HG03060 (cell line): ENCODE results near the gene WDR91.
A peak's percentile ranks its signal among the peaks of the same experiment; 100 is the strongest.
"Not testable (repeated sequence)": the region's sequence is repeated elsewhere in the genome, so short reads cannot be mapped to it uniquely, and the experiment has no call there.

ENCODE experiments used
- ATAC-seq: cut with Tn5 transposase; IDR thresholded peaks from one replicate; pipeline ENCODE4 v1.9.1; 2021; ENCODE audit warnings: low read depth, moderate number of reproducible peaks; ENCODE audit not compliant: unreplicated experiment

Gene WDR91

DNA sequence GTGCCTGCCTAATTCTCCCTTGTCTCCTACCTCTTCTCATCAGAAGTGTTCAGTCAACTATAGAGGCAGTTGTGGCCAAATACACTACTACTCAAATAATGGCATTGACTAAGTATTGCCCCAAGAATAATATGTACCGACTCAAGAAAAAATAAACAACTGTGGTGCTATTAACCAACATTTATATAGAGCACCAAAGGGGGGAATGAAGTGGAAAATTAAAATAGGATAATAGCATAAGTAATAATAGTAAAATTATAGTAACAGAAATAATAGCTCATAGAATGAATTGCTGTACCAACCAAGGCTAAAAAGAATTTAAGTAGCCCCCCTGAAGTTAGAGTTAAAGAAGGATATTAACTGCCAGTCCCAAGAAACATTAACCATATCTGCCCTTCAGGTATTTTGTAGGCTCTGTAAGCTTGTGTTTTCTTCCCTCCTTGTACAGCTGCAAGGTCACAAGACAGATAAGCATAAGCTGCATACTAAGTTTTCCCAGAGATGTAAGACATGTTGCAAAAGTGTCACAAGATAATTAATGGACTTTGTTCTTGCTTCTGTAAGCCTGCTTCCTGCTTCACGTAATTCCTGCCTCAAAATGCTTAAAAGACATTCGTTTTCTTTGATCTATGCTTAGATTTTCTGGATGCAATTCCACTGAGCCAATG is 29.9 kb downstream of the WDR91 start:
- ATAC-seq: no peak

- ATAC-seq: no peak
Measured at GRCh38 chr7:135180122-135180521, 31.2 kb downstream of the WDR91 start.

DNA sequence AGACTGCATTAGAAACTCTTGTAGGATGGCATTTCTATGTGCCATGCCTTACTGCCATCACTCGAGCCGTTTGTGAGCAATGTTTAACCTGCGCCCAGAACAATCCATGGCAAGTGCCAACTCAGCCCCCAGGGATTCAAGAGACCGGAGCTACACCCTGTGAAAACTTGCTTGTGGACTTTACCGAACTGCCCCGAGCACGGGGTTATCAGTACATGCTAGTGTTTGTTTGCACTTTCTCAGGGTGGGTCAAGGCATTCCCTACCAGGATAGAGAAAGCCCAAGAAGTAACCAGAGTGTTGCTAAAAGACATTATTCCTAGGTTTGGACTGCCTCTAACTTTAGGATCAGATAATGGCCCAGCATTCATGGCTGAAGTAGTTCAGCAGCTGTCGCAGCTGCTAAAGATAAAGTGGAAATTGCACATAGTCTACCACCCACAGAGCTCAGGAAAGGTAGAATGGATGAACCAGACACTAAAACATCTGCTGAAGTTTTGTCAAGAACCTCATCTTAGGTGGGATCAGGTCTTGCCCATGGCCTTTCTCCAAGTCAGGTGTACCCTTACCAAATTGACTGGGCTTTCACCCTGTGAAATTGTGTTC is 31.9 kb downstream of the WDR91 start:
- no peak for ATAC-seq

GRCh38 chr7:135178364-135178763 is 33.0 kb downstream of the WDR91 start:
- ATAC-seq: no peak

DNA sequence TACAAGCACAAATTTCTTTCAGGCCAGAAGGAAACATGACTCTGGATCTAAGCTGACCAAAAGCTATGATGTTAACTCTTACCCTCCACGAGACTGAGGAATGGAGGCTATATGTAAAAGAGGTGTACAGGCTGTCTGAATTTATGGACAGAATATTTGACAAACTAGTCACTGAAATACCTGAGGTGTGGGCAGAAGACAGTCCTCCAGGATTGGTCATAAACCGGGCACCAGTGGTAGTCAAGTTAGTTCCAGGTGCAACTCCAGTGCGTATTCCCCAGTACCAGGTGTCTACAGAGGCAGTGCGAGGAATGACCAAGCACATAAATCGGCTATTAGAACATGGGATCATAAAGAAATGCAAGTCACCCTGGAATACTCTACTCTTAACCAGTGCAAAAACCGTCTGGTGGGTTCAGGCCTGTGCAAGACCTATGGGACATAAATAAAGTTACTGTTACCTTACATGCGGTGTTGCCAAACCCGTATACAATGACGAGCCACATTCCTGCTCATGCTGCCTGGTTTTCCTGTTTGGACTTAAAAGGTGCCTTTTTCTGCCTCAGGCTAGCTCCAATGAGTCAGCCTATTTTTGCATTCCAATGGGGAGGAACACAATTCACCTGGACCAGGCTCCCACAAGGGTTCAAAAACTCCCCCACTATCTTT is 34.2 kb downstream of the WDR91 start:
- ATAC-seq: no peak

- no peak for ATAC-seq
Measured at GRCh38 chr7:135175931-135176330, 35.4 kb downstream of the WDR91 start.

DNA sequence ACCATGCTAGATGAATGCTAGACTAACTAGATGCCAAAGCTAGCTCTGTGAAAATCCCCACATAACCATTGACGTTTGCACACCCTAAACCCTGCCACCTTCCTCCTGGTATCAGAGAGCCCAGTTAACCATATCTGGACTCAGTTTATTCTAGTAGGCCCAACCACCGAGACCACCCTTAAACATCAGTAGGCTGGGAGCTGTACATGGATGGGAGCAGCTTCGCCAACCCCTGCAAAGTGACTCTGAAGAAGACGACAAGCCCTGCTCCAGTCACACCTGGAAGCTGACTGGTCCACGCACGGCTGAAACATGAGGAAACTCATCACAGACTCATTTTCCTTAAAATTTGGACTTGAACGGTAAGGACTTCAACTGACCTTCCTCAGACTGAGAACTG is 36.4 kb downstream of the WDR91 start:
- no peak for ATAC-seq

DNA sequence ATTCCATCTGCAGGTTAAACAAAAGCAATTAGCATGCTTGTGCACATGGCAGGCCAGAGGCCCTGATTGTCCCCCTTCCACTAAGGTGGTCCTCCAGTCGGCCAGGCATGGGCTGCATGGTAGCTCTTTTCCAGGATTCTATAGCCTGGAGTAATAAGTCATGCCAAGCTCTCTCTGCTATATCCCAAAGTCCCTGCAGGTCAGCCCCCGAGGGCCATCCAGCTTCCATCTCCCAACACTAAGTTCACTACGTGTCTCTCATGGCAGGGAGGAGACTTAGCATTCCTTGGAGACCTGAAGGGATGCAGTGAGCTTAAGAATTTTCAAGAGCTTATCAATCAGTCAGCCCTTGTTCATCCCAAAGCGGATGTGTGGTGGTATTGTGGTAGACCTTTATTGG is 37.4 kb downstream of the WDR91 start:
- not testable (repeated sequence) for ATAC-seq

- not testable (repeated sequence) for ATAC-seq
Measured at GRCh38 chr7:135171581-135172291, 39.6 kb downstream of the WDR91 start.

DNA sequence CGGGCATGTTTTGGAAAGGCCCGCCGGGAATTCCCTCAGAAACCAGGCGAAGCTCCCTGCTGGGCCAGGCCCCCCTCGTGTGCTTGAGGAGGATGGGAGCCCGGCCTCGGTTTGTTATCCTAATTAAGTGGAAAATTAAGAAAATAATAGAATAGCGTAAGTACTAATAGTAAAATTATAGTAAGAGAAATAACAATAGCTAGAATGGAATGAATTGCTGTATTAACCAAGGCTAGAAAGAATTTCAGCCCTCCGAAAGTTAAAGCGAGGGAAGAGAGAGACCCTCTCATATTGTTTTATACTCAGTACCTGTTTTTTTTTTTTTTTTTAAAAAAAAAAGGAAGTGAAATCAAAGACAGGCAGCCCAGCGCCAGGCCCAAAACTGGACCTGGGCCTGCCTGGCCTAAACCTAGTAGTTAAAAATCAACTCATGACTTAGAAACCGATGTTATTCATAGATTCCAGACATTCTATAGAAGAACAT is 40.3 kb downstream of the WDR91 start:
- peak; percentile 18 for ATAC-seq

DNA sequence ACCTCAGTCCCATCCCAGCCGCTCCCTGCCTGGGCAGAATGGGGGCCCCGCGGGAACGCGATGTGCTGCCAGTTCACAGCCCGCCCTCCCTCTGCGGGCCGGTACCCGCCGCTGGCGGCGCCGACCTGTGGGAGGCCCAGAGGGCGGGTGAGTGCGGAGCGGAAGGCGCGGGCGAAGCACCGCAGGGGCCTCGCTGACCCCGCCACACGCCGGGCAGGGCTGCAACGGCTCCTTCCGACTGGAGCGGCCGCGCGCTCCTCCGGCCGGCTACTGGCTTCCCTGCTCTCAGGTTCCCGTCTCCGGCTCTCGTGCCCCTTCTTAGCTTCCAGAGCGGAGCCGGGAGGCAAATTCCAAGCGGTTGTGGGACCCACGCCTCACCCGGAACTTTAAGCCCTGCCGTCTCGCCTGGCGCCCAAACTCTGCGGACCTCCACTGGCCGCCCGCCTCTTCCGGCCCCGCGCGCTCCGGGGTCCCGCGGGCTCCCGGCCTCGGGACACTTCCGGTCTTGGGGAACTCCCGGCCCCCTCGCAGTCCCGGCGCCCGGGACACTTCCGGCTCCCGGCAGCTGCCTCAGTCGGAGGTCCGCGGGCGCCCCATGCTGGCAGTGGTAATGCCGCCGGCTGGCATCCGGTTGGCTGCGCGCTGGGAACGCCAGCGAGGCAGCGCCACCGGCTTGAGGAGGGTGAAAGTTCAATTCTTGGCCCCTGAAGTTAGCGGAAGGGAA is 40.9 kb downstream of the WDR91 start, which contains the start of gene CYREN:
Gene CYREN, minus strand, starts transcription at position 434 of the 724 bp plus-strand sequence. CDS start 1,785 bp downstream, outside the sequence.
- peak; percentile 47 for ATAC-seq

DNA sequence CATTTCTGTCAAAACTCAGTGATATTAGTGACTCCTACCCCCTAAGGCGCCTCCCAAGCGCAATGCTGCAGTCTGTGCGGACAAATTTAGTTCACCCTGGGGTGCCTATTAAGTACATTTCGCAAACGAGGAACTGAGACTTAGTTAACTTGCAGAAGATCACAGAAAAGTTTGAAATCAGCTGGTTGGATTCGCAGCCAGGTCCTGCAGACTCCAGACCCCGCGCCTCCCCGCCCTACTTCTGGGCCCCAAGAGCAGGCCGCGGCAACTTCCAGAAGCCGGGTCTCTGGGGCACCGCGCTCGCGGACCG is 41.4 kb downstream of the WDR91 start:
- peak; percentile 0 for ATAC-seq

- peak; percentile 37 for ATAC-seq
Measured at GRCh38 chr7:135169141-135169963, 42.0 kb downstream of the WDR91 start.

- no peak for ATAC-seq
Measured at GRCh38 chr7:135168489-135169140, 42.7 kb downstream of the WDR91 start.

DNA sequence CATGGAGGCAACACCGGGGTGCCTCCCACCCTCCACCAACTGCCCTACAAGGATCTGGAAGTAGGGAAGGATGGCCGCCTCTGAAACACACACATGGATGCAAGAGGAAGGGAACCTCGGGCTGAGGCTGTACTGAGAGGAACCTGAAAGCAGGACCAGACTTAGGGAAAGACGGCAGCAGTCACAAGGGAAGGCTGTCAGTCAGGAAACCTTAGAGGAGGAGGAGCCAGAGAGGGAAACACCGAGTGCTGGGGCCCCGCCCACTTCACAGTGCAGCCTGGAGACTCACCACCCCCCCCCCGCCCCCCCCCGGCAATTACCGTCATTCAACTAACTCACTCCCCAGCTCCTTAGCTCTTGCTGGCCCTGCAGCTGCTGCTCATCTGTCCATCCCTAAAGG is 43.3 kb downstream of the WDR91 start:
- ATAC-seq: no peak

- no peak for ATAC-seq
Measured at GRCh38 chr7:135167365-135167917, 43.9 kb downstream of the WDR91 start.

DNA sequence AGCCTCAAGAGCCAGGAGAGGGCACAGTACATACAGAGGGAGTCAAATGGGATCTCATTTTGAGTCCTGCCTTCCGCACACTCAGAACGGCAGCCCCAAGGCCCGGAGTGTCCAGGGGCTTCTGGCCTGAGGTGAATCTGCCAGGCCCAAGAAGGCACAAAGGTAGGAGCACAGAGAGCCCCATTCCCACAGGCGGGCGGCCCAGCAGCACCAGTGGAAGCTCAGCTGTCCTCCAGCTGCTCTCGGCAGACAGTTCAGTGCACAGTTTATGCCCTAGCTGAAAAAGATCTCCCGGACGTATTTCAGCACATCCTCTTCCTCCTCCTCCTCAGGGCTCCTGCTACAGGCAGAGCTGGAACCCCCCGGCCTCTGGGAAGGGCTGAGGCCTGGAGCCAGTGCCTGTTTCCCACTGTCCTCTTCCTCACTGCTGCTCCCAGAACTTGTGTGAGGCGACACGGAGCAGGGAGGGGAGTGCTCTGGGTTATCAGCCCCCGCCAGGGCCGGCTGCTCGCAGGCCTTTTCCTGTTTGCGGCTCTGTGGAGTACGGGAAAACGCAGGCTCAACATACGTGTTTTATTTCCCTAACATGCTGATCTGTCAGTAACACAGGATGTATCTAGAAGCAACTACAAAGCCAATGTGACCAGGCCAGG is 44.9 kb downstream of the WDR91 start:
- no peak for ATAC-seq

GRCh38 chr7:135165862-135166261 is 45.5 kb downstream of the WDR91 start:
- no peak for ATAC-seq
